Sigmoid colon (tissue), 4 donors: ENCODE measurements around the gene RHCG.

ENCODE experiments used
- CTCF ChIP-seq, 4 experiments: fragments of 450-650 bp in 3 of 4; fragments of 200-600 bp in 1 of 4; IDR thresholded peaks; one replicate each; pipeline ENCODE4 v1.5.1; 2016 to 2019; ENCODE audit warnings: antibody characterized with exemption in 4 of 4, mild to moderate bottlenecking in 3 of 4, moderate library complexity in 2 of 4
- EP300 ChIP-seq, 4 donors: sonication (generic); formaldehyde crosslinking; IDR thresholded peaks; one replicate each; pipeline ENCODE4 v1.6.1; 2017; ENCODE audit warnings: antibody characterized with exemption in 4 of 4
- POLR2A ChIP-seq, 2 donors: fragments of 450-650 bp; IDR thresholded peaks; one replicate each; pipeline ENCODE4 v1.6.1; 2016; ENCODE audit warnings: antibody characterized with exemption in 2 of 2, mild to moderate bottlenecking in 2 of 2, moderate library complexity in 2 of 2
- POLR2AphosphoS5 ChIP-seq, 4 donors: sonication (generic); formaldehyde crosslinking; IDR thresholded peaks; one replicate each; pipeline ENCODE4 v1.6.1; 2017; ENCODE audit warnings: antibody characterized with exemption in 4 of 4

- TF ChIP-seq CTCF (IDR thresholded peaks at IDR 0.05) (no peak), POLR2A (IDR thresholded peaks at IDR 0.05) (no peak), POLR2AphosphoS5 (IDR thresholded peaks at IDR 0.05) (no peak), EP300 (IDR thresholded peaks at IDR 0.05) (no peak)
Measured at GRCh38 chr15:89446255-89446891, 50.0 kb downstream of the RHCG start.
